SW 1271 (cell line): ENCODE data around the gene FEM1A.

Experiments used
- DNase-seq, 2 experiments: peaks; one replicate each; lab custom pipeline; 2025; lab: John Stamatoyannopoulos, UW

The FEM1A gene

GRCh38 chr19:4847190-4847973 is 55.8 kb downstream of the FEM1A start:
- no peak for DNase-seq

- DNase-seq: no peak
Observed at GRCh38 chr19:4849019-4849418, 57.5 kb downstream of the FEM1A start.
